A549 treated with Hydrocortisone at 1 μM for 4 hours (cell line): ENCODE data around the gene MAML2. TPM values are rescaled to one million over a fixed set of nuclear protein-coding genes. Genes with fewer than 3 reads are reported as not detected.

Experiments
- total RNA-seq: library from RNA; stranded (reverse); fragments of 200-300 nt; extraction: Qiagen RNA extraction; gene quantifications from 5 replicates; pipeline ENCODE4 v1.2.3, GENCODE V29; 2022

Gene MAML2
- total RNA-seq = 2.2 to 4.3 TPM (median 3.7 TPM) in 5 replicates

GRCh38 chr11:96342961-96343711, at the start of gene MAML2:
TSS of gene MAML2 (minus strand) at chr11:96343195. CDS start at chr11:96341895, 1,300 bp downstream.

DNA sequence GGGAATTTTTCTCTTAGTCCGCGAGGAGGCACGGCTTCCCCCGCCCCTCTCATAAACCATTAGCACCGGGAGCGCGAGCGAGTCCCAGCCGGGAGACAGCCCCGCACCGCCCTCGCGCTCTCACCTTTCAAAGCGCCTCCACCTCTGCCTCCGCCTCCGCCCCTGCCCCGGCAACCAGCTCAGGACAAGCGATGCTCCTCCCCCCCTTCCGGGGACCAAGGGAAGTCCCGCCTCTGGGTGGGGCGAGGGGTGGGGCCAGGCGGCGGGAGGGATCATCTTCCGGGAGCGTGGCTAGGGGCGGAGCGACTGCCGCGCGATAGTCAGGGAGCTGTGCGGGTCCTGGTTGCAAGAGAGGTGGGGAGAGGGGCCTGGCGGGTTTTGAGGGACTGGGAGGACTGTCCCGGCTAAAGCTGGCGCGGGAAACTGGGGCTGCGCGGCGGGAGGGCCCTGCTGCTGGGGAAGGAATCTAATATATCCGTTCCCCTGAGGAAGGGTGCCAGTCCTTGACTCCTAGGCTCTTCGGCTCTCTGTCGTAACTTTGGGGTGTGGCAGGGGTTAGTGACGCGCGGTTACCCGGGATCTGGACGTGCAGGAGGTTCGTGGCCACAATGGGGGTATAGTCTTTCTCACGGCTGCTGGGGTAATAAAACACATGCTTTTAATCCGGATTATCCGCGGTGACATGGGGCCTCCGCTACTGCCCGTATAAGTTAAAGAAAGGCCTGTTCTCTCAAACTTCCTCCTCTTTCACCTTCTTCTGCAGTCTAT, 46.9 kb upstream of the MAML2 start, which contains the start of the genes CCDC82 and JRKL:
Gene CCDC82, minus strand, starts transcription at position 193 of the 768 bp plus-strand sequence. CDS start 5,165 bp downstream, outside the sequence.
Gene JRKL, plus strand, starts transcription at position 294 of the 768 bp plus-strand sequence. CDS start 637 bp downstream, outside the sequence.

Other genes starting within 250 kb of the MAML2 start
- gene CCDC82, start 46.7 kb upstream of the MAML2 start, total RNA-seq = 16.3 to 25.6 TPM (median 19.1 TPM) in 5 replicates
- 4.2 to 8.3 TPM (median 5.6 TPM) in 5 replicates for gene JRKL, start 46.8 kb upstream of the MAML2 start, total RNA-seq